Measurements from ENCODE around the gene TMEM51.

TMEM51 gene

DNA sequence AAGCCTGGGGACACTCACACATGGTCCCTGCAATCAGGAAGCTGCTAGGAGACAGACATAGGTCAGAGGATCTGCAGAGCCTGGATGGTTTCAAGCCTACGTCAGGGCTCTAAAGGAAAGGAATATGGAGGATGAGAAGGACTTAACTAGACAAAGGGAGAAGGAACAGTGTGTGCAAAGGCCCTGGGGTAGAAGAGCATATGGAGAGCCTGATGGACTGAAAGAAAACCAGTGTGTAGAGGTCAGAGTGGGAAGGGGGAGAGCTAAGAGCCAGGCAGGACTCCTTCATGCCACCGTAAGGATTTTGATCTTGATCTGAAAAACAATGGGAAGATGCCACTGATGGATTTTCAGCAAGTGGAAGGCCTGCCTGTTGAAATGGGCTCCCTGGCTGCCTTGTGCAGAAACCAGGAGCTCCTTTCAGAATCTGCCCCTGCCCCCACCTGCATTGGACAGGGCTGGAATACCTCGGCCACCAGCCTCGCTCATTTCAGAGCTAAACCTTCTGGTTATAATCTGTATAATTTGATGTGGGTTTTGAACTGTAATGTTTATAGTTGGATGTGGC, 102.1 kb downstream of the TMEM51 start:
- no peak for DNase-seq

DNA sequence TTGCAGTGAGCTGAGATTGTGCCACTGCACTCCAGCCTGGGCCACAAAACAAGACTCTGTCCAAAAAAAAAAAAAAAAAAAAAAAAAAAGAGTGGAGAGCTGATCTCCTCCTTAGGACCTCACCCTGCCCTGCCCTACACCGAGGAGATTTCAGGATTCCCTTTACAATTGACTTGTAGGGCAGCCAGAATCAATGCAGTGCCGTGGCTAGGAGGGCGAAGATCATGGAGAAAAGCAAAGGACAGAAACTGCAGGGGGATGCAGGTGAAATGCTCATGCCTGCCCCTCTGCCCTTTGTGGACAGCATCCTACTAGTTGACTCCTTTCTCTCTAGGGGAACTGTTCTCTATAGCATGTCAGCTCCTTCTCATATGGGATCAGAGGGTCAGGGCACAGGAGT, 103.0 kb downstream of the TMEM51 start:
- no peak for DNase-seq

- DNase-seq = no peak
Measured at GRCh38 chr1:15257309-15257708, 103.8 kb downstream of the TMEM51 start.

- no peak for DNase-seq
Measured at GRCh38 chr1:15258833-15259621, 105.5 kb downstream of the TMEM51 start.

DNA sequence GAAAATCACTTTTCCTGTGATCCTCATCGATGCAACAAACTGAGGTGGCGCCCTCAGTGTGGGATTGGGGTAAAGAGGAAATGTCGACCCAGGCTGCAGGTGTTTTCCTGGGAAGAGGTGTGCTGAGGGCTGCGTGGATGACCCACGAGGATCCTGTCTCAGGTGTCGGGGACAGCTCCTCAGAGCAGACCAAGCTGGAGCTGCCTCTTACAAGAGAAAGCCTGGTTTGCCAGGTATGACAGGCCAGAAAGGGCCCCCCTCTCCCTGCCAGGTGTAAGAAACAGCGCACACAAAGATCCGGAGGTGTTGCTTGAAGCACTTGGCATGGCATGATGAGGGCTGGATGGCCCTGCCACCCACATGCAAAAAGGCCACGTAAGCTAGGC, 106.1 kb downstream of the TMEM51 start:
- no peak for DNase-seq

- no peak for DNase-seq
Measured at GRCh38 chr1:15260418-15261154, 107.0 kb downstream of the TMEM51 start.

GRCh38 chr1:15261155-15262002, 107.8 kb downstream of the TMEM51 start:
- DNase-seq = no peak

GRCh38 chr1:15262003-15262377, 108.4 kb downstream of the TMEM51 start:
- DNase-seq = no peak

DNA sequence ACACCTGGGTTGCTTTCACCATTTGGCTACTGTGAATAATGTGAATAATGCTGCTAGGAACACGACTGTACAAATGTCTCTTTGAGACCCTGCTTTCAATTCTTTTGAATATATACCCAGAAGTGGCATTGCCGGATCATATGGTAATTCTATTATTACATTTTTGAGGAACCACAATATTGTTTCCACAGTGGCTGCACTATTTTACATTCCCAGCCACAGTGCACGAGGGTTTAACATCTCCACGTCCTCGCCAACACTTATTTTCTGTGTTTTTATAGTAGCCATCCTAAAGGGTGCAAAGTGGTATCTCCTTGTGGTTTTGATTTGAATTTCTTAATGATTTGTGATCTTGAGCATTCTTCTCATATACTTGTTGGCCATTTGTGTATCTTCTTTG, 109.2 kb downstream of the TMEM51 start:
- no peak for DNase-seq

- DNase-seq = no peak
Measured at GRCh38 chr1:15264769-15265168, 111.2 kb downstream of the TMEM51 start.

All from CD4-positive, alpha-beta T cell treated with Interleukin-17A for 4 hours (primary cell).